Mucosa of descending colon (tissue), 3 donors: ENCODE data around the gene PRMT1. TPM values are rescaled to one million over a fixed set of nuclear protein-coding genes. Genes with fewer than 3 reads are reported as not detected.

Experiments
- ATAC-seq: fragments of 200-7000 bp; cut with Tn5 transposase; one replicate; pipeline ENCODE4 v1.9.1; 2020; ENCODE audit warnings: mild to moderate bottlenecking, moderate library complexity
- DNase-seq, 3 donors: peaks; one replicate each; pipeline ENCODE4 v3.0.0-alpha.2; 2020
- H3K36me3 ChIP-seq: fragments of 200-600 bp; one replicate; pipeline ENCODE4 v1.8.0; 2021; ENCODE audit warnings: low read depth, mild to moderate bottlenecking
- H3K4me1 ChIP-seq: fragments of 200-600 bp; one replicate; pipeline ENCODE4 v1.8.0; 2021; ENCODE audit warnings: low read depth, mild to moderate bottlenecking
- H3K4me3 ChIP-seq: fragments of 200-600 bp; one replicate; pipeline ENCODE4 v1.8.0; 2021; ENCODE audit warnings: mild to moderate bottlenecking
- H3K9me3 ChIP-seq: fragments of 200-600 bp; one replicate; pipeline ENCODE4 v1.8.0; 2021; ENCODE audit warnings: mild to moderate bottlenecking
- intact Hi-C, 2 donors: fragments of 100-400 bp; cut with DNase I in 1 of 2; cut with micrococcal nuclease in 1 of 2; formaldehyde crosslinking; loops; one replicate each; pipeline versions ENCODE4 v1.11.0 to v1.11.1; 2022; cut with DNase I, micrococcal nuclease
- total RNA-seq, 3 donors: library from RNA; stranded (reverse); fragmentation: NEBNext Ultra II Directional in 2 of 3; extraction: Animal tissue kit (Norgen Biotek cat#: 25700) in 2 of 3; gene quantifications; one replicate each; pipeline versions ENCODE4 v1.2.1 to v1.2.4, GENCODE V29; 2021 to 2023
- TF ChIP-seq, protein P1 (sequence below): fragments of 200-600 bp; IDR thresholded peaks from one replicate; pipeline ENCODE4 v1.8.0; 2022; ENCODE audit warnings: antibody characterized with exemption, mild to moderate bottlenecking
- donor health status: DM: no; HTN: no; CAD: no; lungs with moderate emphysema.
- donor health status: DM: no; HTN: no; CAD: no.
- donor health status: DM: no; HTN: yes; CAD: no.

Gene PRMT1
- total RNA-seq, 3 donors from 2014 or later, result 68.1 to 101 (median 94.8) TPM

DNA sequence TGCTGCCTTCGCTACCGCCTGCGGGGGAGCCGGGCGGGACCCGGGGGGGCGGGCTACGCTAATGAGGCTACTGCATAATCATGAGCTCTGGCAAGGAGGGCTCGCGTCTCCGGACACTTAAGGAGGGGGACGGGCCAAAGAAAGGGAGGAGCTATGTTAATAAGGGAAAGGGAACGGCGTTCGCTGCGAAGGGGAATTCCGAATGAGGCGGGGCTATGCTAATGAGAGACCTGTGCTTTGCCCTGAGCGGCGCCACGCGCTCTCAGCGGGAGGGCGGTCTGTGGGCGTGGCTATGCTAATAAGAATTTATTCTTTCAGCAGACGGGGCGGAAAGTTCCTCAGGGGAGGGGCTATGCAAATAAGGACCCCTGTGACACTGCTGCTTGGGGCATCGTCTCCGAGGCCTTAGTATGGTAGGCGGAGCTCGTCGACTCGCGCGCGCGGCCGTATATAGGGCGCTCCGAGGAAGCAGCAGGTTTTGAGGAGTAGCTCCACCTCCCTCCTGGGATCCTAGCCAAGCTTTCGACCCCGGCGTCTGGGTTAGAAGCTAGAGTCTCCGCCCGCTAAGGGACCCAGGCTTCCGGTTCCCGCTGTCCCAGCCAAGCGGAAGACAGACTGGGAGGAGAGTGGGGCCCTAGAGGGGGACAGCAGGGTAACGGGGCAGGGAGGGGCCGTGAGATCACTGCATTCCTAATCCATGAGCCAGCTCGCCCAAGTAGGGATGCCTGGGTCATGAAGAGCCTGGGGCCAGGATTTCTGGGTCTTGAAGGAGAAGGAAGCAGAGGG, 36.8 kb upstream of the PRMT1 start, which contains the start of gene RRAS:
RRAS (minus strand) TSS at position 31 of the 786 bp plus-strand sequence. CDS start 45 bp downstream, outside the sequence.
- H3K36me3 ChIP-seq, result peaks cover 5% of the 10 kb centered on the region
- H3K4me1 ChIP-seq, result peaks cover 32% of the 10 kb centered on the region
- peak; percentile 73 for ATAC-seq
- intact Hi-C loops, result no loop called here
- peak; percentile 99 to 100 (median 100) for DNase-seq
- H3K9me3 ChIP-seq, result no peaks in the 10 kb centered on the region
- TF ChIP-seq, protein P1, sequence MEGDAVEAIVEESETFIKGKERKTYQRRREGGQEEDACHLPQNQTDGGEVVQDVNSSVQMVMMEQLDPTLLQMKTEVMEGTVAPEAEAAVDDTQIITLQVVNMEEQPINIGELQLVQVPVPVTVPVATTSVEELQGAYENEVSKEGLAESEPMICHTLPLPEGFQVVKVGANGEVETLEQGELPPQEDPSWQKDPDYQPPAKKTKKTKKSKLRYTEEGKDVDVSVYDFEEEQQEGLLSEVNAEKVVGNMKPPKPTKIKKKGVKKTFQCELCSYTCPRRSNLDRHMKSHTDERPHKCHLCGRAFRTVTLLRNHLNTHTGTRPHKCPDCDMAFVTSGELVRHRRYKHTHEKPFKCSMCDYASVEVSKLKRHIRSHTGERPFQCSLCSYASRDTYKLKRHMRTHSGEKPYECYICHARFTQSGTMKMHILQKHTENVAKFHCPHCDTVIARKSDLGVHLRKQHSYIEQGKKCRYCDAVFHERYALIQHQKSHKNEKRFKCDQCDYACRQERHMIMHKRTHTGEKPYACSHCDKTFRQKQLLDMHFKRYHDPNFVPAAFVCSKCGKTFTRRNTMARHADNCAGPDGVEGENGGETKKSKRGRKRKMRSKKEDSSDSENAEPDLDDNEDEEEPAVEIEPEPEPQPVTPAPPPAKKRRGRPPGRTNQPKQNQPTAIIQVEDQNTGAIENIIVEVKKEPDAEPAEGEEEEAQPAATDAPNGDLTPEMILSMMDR, result peak; percentile 11
- peak within 1 kb of the TSS; percentile 28 for H3K4me3 ChIP-seq

DNA sequence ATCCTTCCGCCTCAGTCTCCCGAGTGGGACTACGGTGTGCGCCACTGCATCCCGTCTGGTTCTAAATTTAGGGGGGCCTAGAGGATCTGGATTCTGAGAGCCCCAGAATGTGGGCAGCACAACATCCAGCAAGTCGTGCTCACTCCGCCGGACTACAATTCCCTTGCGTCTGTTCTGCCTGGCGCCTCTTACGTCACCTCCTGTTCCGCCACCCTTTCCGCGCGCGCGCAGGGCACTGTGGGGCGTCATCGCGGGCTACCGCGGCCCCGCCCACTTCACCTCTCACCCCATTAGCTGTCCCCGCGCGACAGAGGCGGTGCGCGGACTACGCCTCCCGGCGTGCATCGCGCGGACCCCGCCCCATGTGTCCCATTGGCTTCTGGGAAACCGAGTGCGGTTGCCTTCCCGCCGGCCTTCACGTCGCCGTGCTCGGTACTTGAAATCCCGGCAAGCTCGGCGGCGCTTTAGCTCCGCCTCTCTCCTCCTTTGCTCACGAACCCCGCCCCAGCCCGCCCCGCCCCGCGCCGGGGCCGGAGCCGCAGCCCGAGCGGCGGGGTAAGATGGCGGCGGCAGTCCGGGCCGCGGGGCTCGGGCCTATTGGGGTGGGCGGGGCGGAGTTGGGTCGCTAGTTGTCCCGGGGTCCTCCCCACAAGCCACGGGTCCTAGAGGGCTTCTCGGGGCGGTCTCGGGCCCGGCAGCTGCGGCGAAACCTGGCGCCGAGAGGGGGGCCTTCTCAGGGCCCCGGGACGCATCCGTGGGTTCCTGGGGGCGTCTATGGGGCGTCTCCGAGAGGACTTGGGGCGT, 35.2 kb upstream of the PRMT1 start, which contains the start of gene SCAF1:
SCAF1 (plus strand) TSS at position 522 of the 804 bp plus-strand sequence. CDS start 2,818 bp downstream, outside the sequence.
- H3K9me3 ChIP-seq, result no peaks in the 10 kb centered on the region
- DNase-seq (peak; percentile 99 to 100 (median 99)), ATAC-seq (peak; percentile 79)
- peak within 1 kb of the TSS; percentile 73 for H3K4me3 ChIP-seq
- peaks cover 5% of the 10 kb centered on the region for H3K36me3 ChIP-seq
- TF ChIP-seq, protein P1, result no peak
- intact Hi-C loops, result no loop called here
- peaks cover 32% of the 10 kb centered on the region for H3K4me1 ChIP-seq

DNA sequence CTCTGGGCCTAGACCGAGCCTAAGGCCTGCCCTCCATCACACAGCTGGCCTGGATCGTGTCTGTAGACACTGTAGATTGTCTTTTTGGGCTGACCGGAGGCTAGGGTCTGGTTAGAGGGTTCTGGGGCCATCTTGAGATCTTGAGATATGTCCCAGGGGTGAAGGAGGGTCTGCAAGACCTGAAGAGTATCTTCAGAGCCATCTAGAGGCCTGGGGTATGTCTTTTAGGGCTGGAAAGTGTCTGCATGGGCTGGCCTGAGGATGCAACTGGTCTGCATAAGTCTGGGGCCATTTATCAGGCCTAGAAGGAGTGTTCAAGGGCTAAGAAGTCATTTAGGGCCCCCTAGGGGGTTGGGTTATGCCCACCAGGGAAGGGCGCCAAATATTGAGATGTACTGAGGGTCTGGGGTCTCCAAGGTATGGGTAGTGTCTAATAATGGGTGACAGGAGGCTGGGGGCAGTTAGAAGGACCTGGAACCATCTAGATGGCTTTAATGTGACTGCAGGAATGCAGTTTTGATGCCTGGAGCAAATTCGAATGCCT, 34.5 kb upstream of the PRMT1 start:
- TF ChIP-seq, protein P1, result no peak
- intact Hi-C loops, result no loop called here

DNA sequence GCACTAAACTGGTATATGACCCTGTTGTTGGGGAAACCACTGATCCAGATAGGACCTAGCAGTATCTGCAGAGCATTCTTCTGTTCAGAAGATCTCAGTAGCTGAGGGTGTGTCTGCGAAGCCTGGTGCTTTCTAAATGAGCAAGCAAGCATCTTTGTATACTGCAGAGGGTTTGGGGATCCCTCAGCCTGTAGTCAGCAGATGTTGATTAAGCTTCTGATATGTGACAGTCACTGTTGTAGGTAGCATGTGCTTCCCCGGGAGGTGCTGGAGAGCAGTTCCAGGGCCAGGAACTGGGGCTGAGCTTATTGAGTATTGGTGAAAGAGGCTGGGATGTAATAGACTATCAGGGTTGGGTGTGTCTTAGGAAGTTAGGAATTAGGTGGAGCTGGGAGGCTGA, 33.6 kb upstream of the PRMT1 start:
- H3K4me3 ChIP-seq, result no peak overlapping the region

More for the DNA sequence above, 34.5 kb upstream of the PRMT1 start:
- Histone ChIP-seq H3K4me3 (peak overlapping the region; percentile 73), H3K36me3 (peaks cover 5% of the 10 kb centered on the region), H3K9me3 (no peaks in the 10 kb centered on the region), H3K4me1 (peaks cover 32% of the 10 kb centered on the region)
- DNase-seq (peak in 2 of 3 donors; percentile 33 to 43), ATAC-seq (no peak)

DNA sequence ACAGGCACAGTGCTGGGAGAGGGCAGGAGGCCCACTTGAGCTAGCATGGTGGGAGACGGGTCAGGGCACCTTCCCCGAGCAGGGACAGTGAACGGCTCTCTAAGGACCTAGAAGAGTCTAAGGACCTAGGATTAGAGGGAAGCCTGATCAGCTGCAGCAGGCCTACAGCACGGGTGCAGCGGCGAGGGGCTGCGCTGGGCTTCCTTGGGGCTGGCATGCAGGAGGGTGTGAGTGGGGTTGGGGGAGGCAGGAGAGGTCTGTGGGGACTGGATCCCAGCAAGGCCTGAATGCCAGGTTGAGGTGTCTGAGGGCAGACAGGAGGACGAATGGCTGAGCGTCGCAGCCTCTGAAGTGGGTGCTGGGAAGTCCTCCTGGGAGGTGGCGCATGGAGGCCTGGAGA, 31.5 kb upstream of the PRMT1 start:
- ATAC-seq, result no peak
- DNase-seq, result no peak
- H3K36me3 ChIP-seq, result peaks cover 5% of the 10 kb centered on the region
- H3K4me1 ChIP-seq, result peaks cover 12% of the 10 kb centered on the region
- TF ChIP-seq, protein P1, result no peak
- no peak overlapping the region for H3K4me3 ChIP-seq
- H3K9me3 ChIP-seq, result no peaks in the 10 kb centered on the region
- intact Hi-C loops, result no loop called here

More for the DNA sequence above, 33.6 kb upstream of the PRMT1 start:
- Histone ChIP-seq H3K9me3 (no peaks in the 10 kb centered on the region), H3K4me1 (peaks cover 25% of the 10 kb centered on the region), H3K36me3 (peaks cover 5% of the 10 kb centered on the region)
- TF ChIP-seq, protein P1, result no peak
- intact Hi-C loops, result no loop called here
- no peak for ATAC-seq
- no peak for DNase-seq
